ENCODE data around the gene TEX14.
A peak's percentile ranks its signal among the peaks of the same experiment; 100 is the strongest.

TEX14 gene

GRCh38 chr17:58513965-58514769 lies 177.7 kb downstream of the TEX14 start, which contains the start of gene MTMR4:
Gene MTMR4 (minus strand): TSS chr17:58514638. CDS start chr17:58514407, 231 bp downstream.
- Histone ChIP-seq H3K4me3 (ENCODE audit: low read depth in 1 of 2, low read length in 2 of 2) (peak within 1 kb of the TSS; percentile 73 to 90; a peak in 3 of 4 replicates), H3K27ac (ENCODE audit: low read length) (peak within 1 kb of the TSS; percentile 77), H3K27me3 (ENCODE audit: insufficient read depth, low read length, poor library complexity) (no peaks in the 10 kb centered on the region), H3K9ac (ENCODE audit: low read depth, low read length) (peak within 1 kb of the TSS; percentile 87), H4K20me1 (ENCODE audit: insufficient read depth, low read length) (peaks cover 31% of the 10 kb centered on the region), H3K4me2 (ENCODE audit: insufficient read depth, low read length) (peak within 1 kb of the TSS; percentile 95), H3K4me1 (ENCODE audit: insufficient read depth, low read length) (peaks cover 60% of the 10 kb centered on the region), H3K9me3 (ENCODE audit: insufficient read depth, low read length, severe bottlenecking) (no peaks in the 10 kb centered on the region), H3K36me3 (ENCODE audit: insufficient read depth, low read length) (peaks cover 42% of the 10 kb centered on the region), H2AFZ (ENCODE audit: low read depth, low read length) (peak within 1 kb of the TSS; percentile 73), H3K79me2 (ENCODE audit: insufficient read depth, low read length) (peaks cover 49% of the 10 kb centered on the region)
- TF ChIP-seq EZH2 (IDR thresholded peaks at IDR 0.05; ENCODE audit: borderline replicate concordance, low read depth, low read length, severe bottlenecking) (no peak), CTCF (IDR thresholded peaks at IDR 0.05; ENCODE audit: borderline replicate concordance, extremely low read depth, low read length, poor library complexity, severe bottlenecking) (no peak)
- peak; percentile 85 for DNase-seq
- peak; percentile 40 for ATAC-seq (ENCODE audit: insufficient read depth, low read depth)

GRCh38 chr17:58513267-58513964 lies 178.4 kb downstream of the TEX14 start:
- DNase-seq = no peak
- peak overlapping the region; percentile 95 for H3K4me2 ChIP-seq (ENCODE audit: insufficient read depth, low read length)
- H3K9me3 ChIP-seq (ENCODE audit: insufficient read depth, low read length, severe bottlenecking) = no peaks in the 10 kb centered on the region
- peak overlapping the region; percentile 73 for H2AFZ ChIP-seq (ENCODE audit: low read depth, low read length)
- peaks cover 49% of the 10 kb centered on the region for H3K79me2 ChIP-seq (ENCODE audit: insufficient read depth, low read length)
- H3K27me3 ChIP-seq (ENCODE audit: insufficient read depth, low read length, poor library complexity) = no peaks in the 10 kb centered on the region
- TF ChIP-seq CTCF (IDR thresholded peaks at IDR 0.05; ENCODE audit: borderline replicate concordance, extremely low read depth, low read length, poor library complexity, severe bottlenecking) (peak; percentile 16), EZH2 (IDR thresholded peaks at IDR 0.05; ENCODE audit: borderline replicate concordance, low read depth, low read length, severe bottlenecking) (no peak)
- H3K4me1 ChIP-seq (ENCODE audit: insufficient read depth, low read length) = peaks cover 55% of the 10 kb centered on the region
- H4K20me1 ChIP-seq (ENCODE audit: insufficient read depth, low read length) = peaks cover 38% of the 10 kb centered on the region
- H3K36me3 ChIP-seq (ENCODE audit: insufficient read depth, low read length) = peaks cover 49% of the 10 kb centered on the region
- ATAC-seq (ENCODE audit: insufficient read depth, low read depth) = no peak
- H3K4me3 ChIP-seq (ENCODE audit: low read depth in 1 of 2, low read length in 2 of 2) = peak overlapping the region; percentile 73 to 90; a peak in 3 of 4 replicates
- H3K27ac ChIP-seq (ENCODE audit: low read length) = peak overlapping the region; percentile 77
- H3K9ac ChIP-seq (ENCODE audit: low read depth, low read length) = peak overlapping the region; percentile 87

GRCh38 chr17:58510075-58510474 lies 181.8 kb downstream of the TEX14 start:
- H3K79me2 ChIP-seq (ENCODE audit: insufficient read depth, low read length) = peaks cover 38% of the 10 kb centered on the region
- H3K9ac ChIP-seq (ENCODE audit: low read depth, low read length) = no peak overlapping the region
- DNase-seq (no peak), ATAC-seq (ENCODE audit: insufficient read depth, low read depth) (no peak)
- H3K4me3 ChIP-seq (ENCODE audit: low read depth in 1 of 2, low read length in 2 of 2) = no peak overlapping the region
- H4K20me1 ChIP-seq (ENCODE audit: insufficient read depth, low read length) = peaks cover 45% of the 10 kb centered on the region
- no peaks in the 10 kb centered on the region for H3K9me3 ChIP-seq (ENCODE audit: insufficient read depth, low read length, severe bottlenecking)
- no peaks in the 10 kb centered on the region for H3K27me3 ChIP-seq (ENCODE audit: insufficient read depth, low read length, poor library complexity)
- no peak overlapping the region for H3K27ac ChIP-seq (ENCODE audit: low read length)
- peaks cover 82% of the 10 kb centered on the region for H3K36me3 ChIP-seq (ENCODE audit: insufficient read depth, low read length)
- peaks cover 33% of the 10 kb centered on the region for H3K4me1 ChIP-seq (ENCODE audit: insufficient read depth, low read length)
- no peak overlapping the region for H3K4me2 ChIP-seq (ENCODE audit: insufficient read depth, low read length)
- TF ChIP-seq CTCF (IDR thresholded peaks at IDR 0.05; ENCODE audit: borderline replicate concordance, extremely low read depth, low read length, poor library complexity, severe bottlenecking) = no peak
- TF ChIP-seq EZH2 (IDR thresholded peaks at IDR 0.05; ENCODE audit: borderline replicate concordance, low read depth, low read length, severe bottlenecking) = no peak
- H2AFZ ChIP-seq (ENCODE audit: low read depth, low read length) = no peak overlapping the region

Measured in DND-41 (cell line).